Muscle of leg (tissue), 11 donors: ENCODE measurements around the gene GRIA1. TPM values are rescaled to one million over a fixed set of nuclear protein-coding genes. Genes with fewer than 3 reads are reported as not detected.
A peak's percentile ranks its signal among the peaks of the same experiment; 100 is the strongest.

Experiments used
- DNase-seq: peaks from one replicate; pipeline ENCODE4 v3.0.0; 2013
- H3K27ac ChIP-seq: one replicate; pipeline ENCODE4 v1.5.1; 2013; ENCODE audit warnings: mild to moderate bottlenecking, low read length, control low read depth
- H3K27me3 ChIP-seq: one replicate; pipeline ENCODE4 v1.6.1; 2013; ENCODE audit warnings: low read length; ENCODE audit not compliant: control insufficient read depth, insufficient read depth
- H3K36me3 ChIP-seq: one replicate; pipeline ENCODE4 v1.6.1; 2013; ENCODE audit warnings: low read length; ENCODE audit not compliant: control insufficient read depth, insufficient read depth
- H3K4me1 ChIP-seq: one replicate; pipeline ENCODE4 v1.6.1; 2013; ENCODE audit warnings: low read length; ENCODE audit not compliant: control insufficient read depth, insufficient read depth
- H3K4me3 ChIP-seq: one replicate; pipeline ENCODE4 v1.5.1; 2013; ENCODE audit warnings: low read length, control low read depth
- H3K9me3 ChIP-seq: replicated peaks from 2 replicates; pipeline ENCODE4 v1.6.1; 2013; ENCODE audit warnings: low read depth, low read length; ENCODE audit not compliant: control insufficient read depth
- WGBS: methylation state at CpG from one replicate; pipeline ENCODE4 v1.1.5; 2013; ENCODE audit warnings: missing lambda C conversion rate; ENCODE audit not compliant: insufficient coverage; 5-methylcytosine and 5-hydroxymethylcytosine counted together
- polyA plus RNA-seq, 8 donors: library from polyadenylated mRNA; unstranded; fragments of 120-200 nt; gene quantifications; one replicate each; pipeline versions ENCODE4 v1.2.1 to v1.2.3, GENCODE V29; 2013; ENCODE audit warnings: inconsistent platforms in 1 of 8, low replicate concordance in 1 of 8; ENCODE audit not compliant: insufficient read length in 8 of 8, insufficient read depth in 1 of 8
- total RNA-seq: library from RNA; stranded (reverse); fragments of 120-200 nt; gene quantifications from one replicate; pipeline ENCODE4 v1.2.4, GENCODE V29; 2013

Gene GRIA1
- total and polyA plus RNA-seq, 9 donors = 0.37 to 1.1 (median 0.84) TPM

DNA sequence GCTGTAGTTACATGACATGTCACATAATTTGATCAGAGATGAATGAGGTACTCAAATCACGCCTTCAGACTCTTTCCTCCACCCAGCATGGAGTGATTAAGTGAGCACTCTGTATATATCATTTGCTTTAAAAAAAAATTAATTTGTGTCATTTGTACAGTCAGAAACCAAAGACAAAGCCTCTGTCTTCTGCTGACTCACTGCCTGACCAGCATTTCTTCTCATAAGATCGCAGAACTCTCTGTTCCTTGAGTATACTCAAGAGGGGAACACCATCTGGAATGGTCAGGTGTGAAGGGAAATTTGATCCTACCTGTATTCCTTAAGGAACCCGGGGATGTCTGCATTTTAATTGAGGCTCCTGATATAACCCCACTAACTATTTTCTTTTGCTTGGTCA, 293.8 kb downstream of the GRIA1 start:
- no peaks in the 10 kb centered on the region for H3K4me1 ChIP-seq
- no peak overlapping the region for H3K4me3 ChIP-seq
- no peak for DNase-seq
- H3K36me3 ChIP-seq = no peaks in the 10 kb centered on the region
- no CpG with 5 or more reads among the region's 3 CpGs for WGBS
- no peaks in the 10 kb centered on the region for H3K9me3 ChIP-seq
- no peaks in the 10 kb centered on the region for H3K27me3 ChIP-seq
- no peak overlapping the region for H3K27ac ChIP-seq

DNA sequence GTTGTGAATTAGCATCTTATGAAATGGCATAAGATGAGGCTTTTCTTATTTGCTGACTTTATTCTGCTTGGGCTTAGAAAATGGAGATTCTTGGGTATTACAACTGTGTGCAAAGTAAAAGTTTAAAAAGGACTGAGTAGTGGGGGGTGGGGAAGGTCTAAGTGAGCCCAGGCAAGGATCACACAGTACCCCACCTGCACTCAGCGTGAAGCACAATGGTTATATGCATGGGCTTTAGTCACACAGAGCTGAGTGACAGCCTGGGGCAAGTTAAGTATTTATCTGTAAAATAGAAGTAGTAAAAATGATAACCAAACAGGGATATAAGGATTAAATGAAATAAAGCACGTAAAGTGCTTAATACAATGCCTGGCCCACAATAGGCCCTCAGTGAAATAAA, 300.9 kb downstream of the GRIA1 start:
- H3K27me3 ChIP-seq = no peaks in the 10 kb centered on the region
- H3K9me3 ChIP-seq = no peaks in the 10 kb centered on the region
- no peak for DNase-seq
- no peaks in the 10 kb centered on the region for H3K4me1 ChIP-seq
- no CpG with 5 or more reads among the region's 2 CpGs for WGBS
- no peak overlapping the region for H3K27ac ChIP-seq
- H3K36me3 ChIP-seq = no peaks in the 10 kb centered on the region
- H3K4me3 ChIP-seq = no peak overlapping the region

DNA sequence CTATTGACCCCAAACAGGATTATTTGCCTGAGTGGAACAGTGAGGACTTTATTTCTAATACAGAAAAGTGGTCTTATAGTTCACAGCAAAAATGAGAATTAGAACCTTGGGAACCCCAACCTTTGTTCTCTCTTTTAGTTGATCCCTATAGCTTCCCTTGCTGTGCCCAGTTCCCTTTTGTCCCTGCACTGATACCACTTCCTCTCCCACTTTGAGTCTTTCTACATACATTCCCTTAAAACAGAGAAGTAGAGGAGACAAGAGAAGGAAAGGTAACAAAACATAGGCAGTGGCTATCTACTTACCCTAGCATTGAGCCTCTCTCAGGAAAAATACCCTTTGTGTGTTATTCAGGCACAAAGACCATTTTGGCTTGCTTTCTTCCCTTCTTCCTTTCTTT, 301.8 kb downstream of the GRIA1 start:
- H3K36me3 ChIP-seq = no peaks in the 10 kb centered on the region
- no peaks in the 10 kb centered on the region for H3K4me1 ChIP-seq
- no peak overlapping the region for H3K27ac ChIP-seq
- no peaks in the 10 kb centered on the region for H3K27me3 ChIP-seq
- peak; percentile 25 for DNase-seq
- no peak overlapping the region for H3K4me3 ChIP-seq
- H3K9me3 ChIP-seq = no peaks in the 10 kb centered on the region

- no peak for DNase-seq
- Histone ChIP-seq H3K4me1 (no peaks in the 10 kb centered on the region), H3K4me3 (no peak overlapping the region), H3K9me3 (no peaks in the 10 kb centered on the region), H3K27ac (no peak overlapping the region), H3K36me3 (no peaks in the 10 kb centered on the region), H3K27me3 (no peaks in the 10 kb centered on the region)
- WGBS = no CpG with 5 or more reads among the region's 1 CpG
Measured at GRCh38 chr5:153793699-153794098, 303.2 kb downstream of the GRIA1 start.

GRCh38 chr5:153794327-153794726, 303.9 kb downstream of the GRIA1 start:
- Histone ChIP-seq H3K4me1 (no peaks in the 10 kb centered on the region), H3K4me3 (no peak overlapping the region), H3K9me3 (no peaks in the 10 kb centered on the region), H3K27me3 (no peaks in the 10 kb centered on the region), H3K27ac (no peak overlapping the region), H3K36me3 (no peaks in the 10 kb centered on the region)
- WGBS = 82% methylated on average over 6 of the region's 10 CpGs
- no peak for DNase-seq

GRCh38 chr5:153796527-153796926, 306.1 kb downstream of the GRIA1 start:
- 95% methylated on average over 2 of the region's 2 CpGs for WGBS
- Histone ChIP-seq H3K27me3 (no peaks in the 10 kb centered on the region), H3K4me3 (no peak overlapping the region), H3K9me3 (no peaks in the 10 kb centered on the region), H3K4me1 (no peaks in the 10 kb centered on the region), H3K27ac (no peak overlapping the region), H3K36me3 (no peaks in the 10 kb centered on the region)
- no peak for DNase-seq

DNA sequence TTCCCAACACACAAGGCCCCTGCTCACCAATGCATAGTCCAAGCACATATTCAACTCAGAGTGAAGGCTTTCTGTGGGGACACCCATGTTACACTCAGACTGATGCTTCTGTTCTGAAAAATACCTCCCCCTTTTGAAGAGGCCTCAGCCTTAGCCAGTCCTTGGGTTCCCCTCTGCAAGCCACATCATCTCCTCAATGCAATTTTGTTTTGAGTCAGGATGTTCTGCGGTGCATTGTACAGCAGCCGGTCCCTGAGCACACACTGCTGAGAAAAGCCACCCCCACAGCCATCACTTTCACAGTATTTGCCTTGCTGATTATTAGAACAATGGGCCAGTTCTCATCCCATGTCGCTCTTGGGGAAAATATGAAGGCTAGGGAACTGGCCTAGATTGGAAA, 307.0 kb downstream of the GRIA1 start:
- no peaks in the 10 kb centered on the region for H3K27me3 ChIP-seq
- no CpG with 5 or more reads among the region's 3 CpGs for WGBS
- H3K9me3 ChIP-seq = no peaks in the 10 kb centered on the region
- DNase-seq = no peak
- H3K27ac ChIP-seq = no peak overlapping the region
- H3K36me3 ChIP-seq = no peaks in the 10 kb centered on the region
- no peak overlapping the region for H3K4me3 ChIP-seq
- H3K4me1 ChIP-seq = no peaks in the 10 kb centered on the region

DNA sequence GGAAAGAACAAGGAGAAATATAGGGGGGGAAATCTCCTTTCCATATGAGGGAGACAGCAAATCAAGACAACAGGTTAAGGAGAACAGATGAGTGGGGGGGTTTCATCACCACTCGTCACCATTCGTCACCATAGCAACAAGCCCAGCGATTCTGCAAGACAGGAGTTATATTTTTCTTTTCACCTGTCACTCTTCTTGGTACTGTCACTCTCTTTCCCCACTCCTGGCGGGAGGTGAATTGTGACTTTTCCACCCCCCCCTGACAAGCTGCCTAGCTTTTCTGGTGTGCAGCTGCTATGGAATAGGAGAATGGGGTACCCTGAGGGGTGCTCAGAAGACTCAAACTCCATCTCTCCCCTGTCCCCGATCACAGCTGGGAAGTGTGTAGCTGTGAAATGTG, 308.4 kb downstream of the GRIA1 start:
- no peaks in the 10 kb centered on the region for H3K27me3 ChIP-seq
- no peak for DNase-seq
- H3K4me1 ChIP-seq = no peaks in the 10 kb centered on the region
- H3K27ac ChIP-seq = no peak overlapping the region
- no peak overlapping the region for H3K4me3 ChIP-seq
- WGBS = no CpG with 5 or more reads among the region's 5 CpGs
- no peaks in the 10 kb centered on the region for H3K9me3 ChIP-seq
- no peaks in the 10 kb centered on the region for H3K36me3 ChIP-seq

DNA sequence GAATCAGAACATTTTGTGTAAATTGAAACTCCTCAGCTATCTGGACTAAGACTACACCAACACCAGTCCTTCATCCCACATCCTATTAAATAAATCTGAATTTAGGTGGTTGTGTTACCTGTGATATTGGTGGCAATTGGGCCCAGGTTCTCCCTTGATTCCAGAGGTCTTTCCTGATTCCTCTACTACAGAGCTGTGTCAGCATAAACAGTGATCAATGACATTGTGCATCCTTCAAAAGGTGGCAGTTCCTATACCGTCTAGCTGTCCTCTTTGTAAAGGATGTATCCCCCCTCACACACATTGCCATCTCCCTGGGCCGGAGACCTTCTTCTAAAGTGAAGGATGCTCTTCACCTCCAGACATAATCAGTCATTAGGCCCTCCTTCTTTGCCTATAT, 309.0 kb downstream of the GRIA1 start:
- 57% methylated on average over 1 of the region's 2 CpGs for whole genome bisulfite sequencing
- Histone ChIP-seq H3K4me3 (no peak overlapping the region), H3K4me1 (no peaks in the 10 kb centered on the region), H3K36me3 (no peaks in the 10 kb centered on the region), H3K27me3 (no peaks in the 10 kb centered on the region), H3K27ac (no peak overlapping the region), H3K9me3 (no peaks in the 10 kb centered on the region)
- DNase-seq = no peak

DNA sequence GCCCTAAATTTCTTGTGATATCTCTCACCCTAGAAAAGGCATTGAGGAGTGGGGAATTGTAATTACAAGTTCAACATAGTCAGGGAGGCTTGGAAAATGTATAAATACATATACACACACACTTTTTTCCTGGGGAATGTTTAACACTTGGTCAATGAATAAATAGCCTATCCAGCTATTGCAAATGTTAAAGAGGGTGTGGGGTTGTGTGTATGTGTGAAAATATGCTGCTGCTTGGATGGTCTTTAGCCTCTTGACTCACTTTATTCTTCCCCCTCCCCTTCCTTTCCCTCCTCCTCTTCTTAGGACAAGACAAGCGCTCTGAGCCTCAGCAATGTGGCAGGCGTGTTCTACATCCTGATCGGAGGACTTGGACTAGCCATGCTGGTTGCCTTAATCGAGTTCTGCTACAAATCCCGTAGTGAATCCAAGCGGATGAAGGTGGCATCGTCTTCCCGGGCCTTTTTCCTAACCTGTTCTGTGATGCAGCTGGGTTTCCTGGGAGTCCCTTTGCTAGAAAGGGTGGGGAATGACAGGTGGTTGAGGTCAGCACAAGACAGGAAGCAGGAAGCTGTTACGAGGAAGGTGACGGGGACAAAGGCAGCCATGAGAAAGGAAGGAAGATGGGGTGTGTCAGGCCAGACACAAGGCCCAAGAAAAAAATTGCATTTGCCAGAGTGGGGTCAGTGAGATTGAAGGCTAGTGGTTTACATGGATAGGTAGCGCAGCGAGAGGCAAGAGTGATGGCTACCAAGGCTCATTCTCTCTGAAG, 311.8 kb downstream of the GRIA1 start:
- no peak for DNase-seq
- Histone ChIP-seq H3K4me3 (no peak overlapping the region), H3K4me1 (no peaks in the 10 kb centered on the region), H3K27ac (peak overlapping the region; percentile 0), H3K36me3 (no peaks in the 10 kb centered on the region), H3K27me3 (no peaks in the 10 kb centered on the region), H3K9me3 (no peaks in the 10 kb centered on the region)
- 82% methylated on average over 12 of the region's 12 CpGs for WGBS

DNA sequence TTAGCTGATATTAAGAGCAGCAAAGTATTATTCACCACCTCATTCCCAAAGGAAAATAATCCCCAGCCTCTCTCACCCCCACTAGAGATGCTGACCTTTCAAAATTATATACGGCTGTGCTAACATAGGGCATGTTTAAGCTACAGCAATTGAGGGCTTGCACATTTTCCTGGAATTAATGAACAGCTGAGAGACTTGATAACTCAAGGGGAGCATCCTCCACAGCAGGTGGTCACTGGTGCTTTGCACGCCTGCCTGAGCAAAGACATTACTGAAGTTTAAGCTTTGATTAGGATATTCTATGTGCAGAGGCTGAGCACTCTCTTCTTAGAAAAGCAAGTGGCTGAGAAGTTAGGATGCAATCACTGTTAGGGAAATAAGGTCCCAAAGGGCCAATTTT, 317.3 kb downstream of the GRIA1 start:
- no CpG with 5 or more reads among the region's 2 CpGs for WGBS
- no peak for DNase-seq
- no peak overlapping the region for H3K4me3 ChIP-seq

More for the DNA sequence above, 317.3 kb downstream of the GRIA1 start:
- Histone ChIP-seq H3K36me3 (no peaks in the 10 kb centered on the region), H3K9me3 (no peaks in the 10 kb centered on the region), H3K4me1 (no peaks in the 10 kb centered on the region), H3K27me3 (peaks cover 2% of the 10 kb centered on the region), H3K27ac (no peak overlapping the region)
